HG03378 (cell line): ENCODE measurements around the gene AFDN.

Experiments used
- ATAC-seq: cut with Tn5 transposase; IDR thresholded peaks from one replicate; pipeline ENCODE4 v1.9.1; 2021; ENCODE audit warnings: mild to moderate bottlenecking, moderate library complexity; ENCODE audit not compliant: unreplicated experiment

AFDN gene

DNA sequence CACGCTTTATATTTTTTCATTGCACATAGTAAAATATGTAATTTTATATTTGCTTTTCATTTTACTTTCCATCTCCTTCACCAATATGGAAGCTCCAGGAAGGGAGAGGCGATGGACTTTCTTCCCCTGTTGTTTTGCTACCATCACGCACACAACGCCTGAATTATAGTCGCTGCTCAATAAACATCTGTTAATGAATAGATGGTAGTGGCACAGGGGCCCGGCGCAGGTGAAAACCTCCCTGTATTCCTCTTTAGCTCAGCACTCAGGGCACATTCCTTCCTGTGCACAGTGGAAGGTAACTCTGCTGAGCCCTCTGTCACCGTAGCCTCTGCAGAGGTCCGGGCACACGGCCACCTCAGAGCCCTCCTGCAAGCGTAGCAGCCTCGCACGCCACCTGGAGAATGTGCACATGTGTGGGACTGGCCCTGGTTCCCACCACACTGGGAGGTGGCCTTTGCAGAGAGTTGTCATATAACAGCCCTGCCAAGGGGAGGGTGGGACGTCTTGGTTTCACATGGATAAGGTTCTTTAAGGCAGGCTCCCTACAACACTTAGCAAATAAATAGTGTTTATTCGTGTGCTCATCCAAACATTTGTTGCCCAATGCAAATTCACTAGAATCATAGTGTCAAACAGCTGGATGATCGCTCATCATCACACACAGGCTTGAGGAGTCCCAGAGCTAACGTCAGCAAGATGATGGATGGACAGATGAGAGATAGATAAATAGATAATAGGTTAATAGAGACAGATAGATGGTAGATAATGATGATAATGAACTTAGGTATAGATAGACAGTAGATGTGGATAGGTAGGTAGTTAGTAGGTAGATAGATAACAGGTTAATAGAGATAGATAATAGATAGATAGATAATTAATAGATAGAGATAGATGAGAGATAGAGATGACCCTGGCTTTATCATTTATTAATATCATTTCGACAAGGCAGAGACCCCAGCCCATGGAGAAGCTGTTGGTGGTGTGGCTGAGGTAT, 32.3 kb upstream of the AFDN start:
- no peak for ATAC-seq

DNA sequence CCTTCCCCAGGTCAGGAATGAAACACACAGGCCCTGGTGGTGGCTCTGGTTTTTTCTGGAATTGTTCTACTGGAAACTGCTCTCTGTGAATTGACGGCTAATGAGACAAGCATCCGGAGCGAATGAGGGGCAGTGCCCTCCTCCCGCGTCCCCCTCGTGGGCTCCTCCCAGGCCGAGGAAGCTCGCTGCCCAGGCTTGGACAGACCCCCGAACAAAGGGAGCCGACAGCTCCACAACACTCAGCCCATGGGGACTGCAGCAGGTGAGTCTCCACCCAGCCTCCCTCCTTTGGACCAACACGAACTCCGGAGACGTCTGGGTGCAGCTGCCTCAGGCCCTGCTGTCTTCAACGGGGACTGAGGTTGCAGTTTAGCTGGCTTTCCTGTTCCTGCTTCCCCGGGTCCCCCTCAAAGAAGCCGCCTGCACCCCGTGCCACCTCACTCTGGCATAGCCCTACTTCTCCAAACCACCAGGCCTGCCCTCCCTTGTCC, 31.3 kb upstream of the AFDN start:
- no peak for ATAC-seq

DNA sequence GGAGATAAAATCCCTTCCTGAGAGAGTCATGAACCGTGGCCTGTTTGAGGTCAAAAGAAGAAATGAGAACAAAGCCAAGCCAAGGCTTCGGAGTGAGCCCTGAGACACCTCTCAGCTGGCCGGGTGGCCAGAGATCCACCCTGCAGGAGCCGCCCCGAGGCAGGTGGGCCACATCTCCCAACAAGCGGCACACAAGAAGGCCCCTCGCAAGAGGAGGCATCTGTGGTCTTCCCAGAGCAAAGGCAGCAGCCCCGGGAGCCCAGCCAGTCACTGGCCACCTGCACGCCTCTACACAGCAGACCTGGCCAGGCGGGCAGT, 30.9 kb upstream of the AFDN start:
- no peak for ATAC-seq

DNA sequence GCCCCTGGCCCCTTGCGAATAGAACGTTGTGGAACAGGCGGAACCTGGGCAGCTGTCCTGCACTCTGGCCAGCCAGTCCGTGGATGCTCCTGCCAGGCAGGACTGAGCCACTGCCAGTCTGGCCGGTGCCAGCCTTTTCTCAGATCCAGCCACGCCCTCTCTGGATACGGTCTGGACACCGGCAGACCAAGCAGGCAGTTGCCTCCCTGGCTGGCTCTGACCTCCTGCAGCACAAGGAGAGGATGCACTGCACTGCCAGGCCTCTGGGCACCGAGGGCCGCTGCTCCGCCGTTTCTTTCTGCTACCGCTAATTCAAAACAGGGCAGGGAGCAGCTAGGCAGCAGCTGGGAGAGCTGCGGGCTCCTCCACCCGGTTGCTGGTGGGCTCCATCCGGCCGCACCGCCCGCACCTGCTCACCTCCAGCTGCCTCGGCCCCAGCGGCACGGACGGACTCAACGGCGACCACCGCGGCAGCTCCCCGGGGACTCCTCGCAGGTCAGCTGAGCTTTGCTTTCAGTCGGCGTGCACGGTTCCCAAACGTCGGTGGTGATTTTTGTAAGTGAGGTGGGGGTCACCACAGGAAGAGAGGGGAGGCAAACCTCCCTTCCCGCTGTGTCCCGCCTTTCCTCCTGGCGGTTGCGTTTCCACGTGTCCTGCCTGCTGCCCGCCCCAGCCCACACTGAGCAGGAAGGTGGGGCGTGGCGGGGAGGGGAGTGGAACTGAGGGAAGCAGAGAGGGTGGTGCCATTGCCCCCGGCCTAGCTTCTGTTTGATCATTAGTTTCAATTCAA, 30.3 kb upstream of the AFDN start:
- ATAC-seq, result no peak

DNA sequence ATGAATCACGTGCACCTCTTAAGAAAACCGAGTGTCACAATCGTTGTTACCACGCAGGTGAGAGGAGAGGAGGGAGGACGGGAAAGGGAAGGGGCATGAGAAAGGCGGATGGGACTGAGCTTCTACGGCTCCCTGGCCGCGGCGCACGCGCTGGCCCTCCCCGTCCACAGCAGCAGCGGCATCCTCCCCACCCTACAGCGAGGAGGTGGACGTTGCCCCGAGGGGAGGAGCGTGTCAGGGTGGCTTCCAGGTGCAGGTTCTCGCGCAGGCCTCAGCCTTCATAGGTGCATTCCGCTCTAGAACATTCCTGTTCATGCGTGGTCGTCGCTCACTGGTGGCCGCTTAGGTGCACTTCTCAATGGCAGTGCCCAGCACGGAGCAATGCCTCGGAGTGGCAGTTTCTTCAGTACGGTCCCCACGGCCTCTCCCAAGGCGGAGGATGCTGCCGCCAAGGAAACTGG, 29.7 kb upstream of the AFDN start:
- ATAC-seq, result no peak

DNA sequence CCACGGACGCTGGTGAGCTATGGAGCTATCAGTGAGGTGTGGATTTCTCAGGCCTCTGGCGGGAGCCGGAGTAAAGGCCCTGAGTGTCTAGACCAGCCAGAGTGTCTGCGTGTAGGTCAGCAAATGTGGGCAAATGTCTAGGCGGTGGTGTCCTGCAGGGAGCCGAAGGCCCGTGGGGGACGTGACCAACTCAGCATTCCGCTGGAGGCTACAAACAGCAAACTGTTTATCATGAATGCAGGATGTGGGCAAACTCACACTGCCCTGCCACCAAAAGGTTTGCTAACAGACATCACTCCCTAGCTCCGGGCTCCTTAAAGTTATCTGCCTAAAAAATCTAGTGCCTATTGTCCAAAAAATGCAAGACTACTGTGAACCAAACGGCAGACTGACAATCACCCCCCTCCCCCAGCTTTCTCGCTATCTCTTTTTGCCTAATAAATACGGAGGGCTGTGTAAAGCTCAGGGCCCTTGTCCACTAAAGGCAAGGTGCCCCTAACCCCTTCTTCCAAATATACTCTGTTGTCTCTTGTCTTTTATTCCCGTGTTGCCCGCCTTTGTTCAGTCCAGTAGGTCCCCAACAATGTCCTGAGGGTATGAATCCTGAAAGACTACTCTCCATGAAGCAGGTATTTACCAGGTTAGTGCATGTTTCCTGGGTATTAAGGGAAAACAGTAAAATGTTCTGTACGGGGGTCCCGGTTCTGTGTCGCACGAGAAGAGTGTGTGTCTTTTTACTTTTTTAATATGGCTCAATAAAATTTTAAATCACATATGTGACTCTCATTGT, 29.0 kb upstream of the AFDN start:
- no peak for ATAC-seq

DNA sequence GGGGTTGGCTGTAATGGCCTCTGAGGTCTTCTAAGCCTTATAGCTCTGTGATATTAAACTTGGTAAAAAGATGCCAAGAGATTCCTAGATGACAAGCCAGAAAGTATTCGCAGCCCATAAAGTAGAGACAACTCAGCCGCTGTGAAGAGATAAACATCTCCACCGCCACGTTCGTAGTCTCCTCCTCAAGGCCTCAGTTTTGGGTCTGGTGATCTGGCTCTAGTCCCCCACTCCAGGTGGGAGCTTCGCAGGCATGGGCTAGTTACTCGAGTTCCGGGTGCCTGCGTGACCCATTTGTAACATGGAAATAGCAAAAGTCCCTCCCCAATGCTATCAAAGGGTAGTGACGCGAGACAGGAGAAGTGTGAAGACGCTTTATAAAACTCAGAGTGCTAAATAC, 28.3 kb upstream of the AFDN start:
- no peak for ATAC-seq

DNA sequence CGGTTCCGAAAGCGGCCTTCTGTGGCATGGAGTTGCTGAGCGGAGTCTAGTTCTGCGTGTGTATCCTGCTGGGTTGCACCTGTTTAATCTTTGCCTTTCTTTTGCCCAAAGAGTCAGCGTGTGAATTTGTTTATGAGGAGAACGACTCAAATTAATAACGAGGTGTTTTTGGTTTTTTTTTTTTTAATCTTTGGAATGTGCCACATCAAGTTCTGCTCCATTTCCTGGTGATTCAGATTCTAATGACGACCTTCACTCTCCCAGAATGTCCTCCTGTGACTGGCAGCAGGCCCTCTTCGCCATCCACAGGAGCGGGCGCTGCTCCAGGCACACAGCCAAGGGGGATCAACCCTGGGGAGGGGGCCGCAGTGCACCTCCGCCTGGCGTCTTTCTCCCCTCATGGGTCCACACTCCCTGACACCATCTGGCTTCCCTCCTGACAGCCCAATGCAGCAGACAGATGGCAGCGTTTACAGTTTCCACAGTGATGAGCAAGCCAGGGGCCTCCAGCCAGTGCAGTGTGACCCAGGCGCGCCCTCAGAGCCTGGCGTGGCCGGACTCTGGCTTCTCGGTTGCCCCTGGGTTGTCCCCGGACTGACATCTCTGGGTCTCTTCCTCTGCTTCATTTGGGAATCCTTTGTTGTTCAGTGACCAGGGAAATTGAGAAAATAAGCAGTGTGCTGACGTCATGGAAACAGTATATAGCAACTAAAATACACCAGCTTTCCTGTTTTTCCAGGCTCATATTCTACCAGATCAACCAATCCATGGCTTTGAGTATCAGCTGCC, 27.5 kb upstream of the AFDN start:
- no peak for ATAC-seq

DNA sequence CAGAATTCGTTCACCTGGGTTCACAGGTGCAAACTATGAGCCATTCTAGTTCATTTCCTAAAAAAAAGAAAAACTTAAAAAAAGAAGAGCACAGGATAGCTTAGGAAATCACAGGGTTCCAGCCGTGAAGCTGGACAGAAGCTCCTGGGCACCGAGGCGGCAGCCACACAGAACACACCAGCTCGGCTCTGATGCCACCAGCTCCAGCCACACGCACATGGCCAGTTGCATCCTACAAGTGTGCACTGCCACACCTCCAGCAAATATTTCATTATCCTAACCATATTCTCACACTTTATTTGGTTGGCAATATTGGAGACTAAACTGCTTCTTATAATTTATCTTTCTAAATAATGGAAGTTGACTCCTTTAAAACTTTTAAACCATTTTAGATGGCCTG, 26.2 kb upstream of the AFDN start:
- ATAC-seq, result no peak

DNA sequence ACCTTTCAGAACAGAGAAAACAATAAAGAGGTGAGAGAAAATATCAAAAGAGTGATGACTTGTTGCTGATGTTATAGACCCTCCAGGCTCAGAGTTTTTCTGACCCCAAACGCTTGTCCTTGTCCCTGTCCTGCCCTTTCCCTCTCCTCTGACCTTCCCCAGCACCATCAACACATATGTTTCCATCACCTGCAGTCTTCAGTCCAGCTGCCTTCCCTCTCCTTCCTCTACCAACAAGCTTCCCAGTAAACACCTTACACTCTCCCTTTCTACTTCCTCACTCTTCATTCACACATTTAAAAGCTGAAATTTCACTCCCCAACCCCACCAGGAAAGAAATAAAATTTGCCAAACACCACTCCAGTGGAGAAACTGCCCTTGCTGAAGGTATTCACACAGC, 25.4 kb upstream of the AFDN start:
- ATAC-seq, result no peak

DNA sequence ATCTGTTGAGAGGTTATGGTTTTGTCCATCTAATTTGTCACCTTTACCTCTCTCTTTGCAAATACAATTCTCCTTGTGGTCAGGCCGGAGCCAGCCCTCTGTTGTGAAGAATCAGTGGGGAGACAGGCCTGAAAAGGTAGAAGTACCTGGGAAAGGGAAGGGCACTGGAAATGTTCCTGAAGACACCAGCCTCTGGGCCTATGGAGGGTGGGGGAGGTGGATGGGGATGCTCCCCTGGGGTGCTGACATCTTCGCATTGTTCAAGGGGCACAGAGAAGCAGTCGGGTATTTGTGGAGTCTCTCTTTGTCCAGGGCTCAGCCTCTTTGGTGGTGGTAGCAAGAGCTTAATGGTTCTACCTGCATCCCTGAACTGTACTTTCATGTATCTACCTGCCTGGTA, 24.4 kb upstream of the AFDN start:
- no peak for ATAC-seq

DNA sequence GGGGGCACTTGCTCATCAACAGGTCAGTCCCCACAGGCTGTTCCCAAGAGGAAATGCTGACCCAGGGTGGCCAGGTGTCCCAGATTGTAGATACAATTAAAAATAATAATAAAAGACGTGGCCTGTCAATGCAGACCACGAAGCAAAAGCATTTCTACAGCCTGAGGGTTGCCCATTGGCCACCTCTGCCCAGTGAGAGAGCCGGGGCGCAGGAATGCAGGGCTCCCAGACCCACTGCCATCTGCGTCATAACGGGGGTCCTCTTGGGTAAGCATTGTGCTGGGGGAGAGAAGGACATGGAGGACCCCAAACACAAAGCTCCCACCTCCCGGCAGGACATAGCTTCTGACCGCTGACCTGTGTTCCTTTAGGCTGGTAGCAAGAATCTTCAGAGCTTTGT, 22.9 kb upstream of the AFDN start:
- no peak for ATAC-seq

DNA sequence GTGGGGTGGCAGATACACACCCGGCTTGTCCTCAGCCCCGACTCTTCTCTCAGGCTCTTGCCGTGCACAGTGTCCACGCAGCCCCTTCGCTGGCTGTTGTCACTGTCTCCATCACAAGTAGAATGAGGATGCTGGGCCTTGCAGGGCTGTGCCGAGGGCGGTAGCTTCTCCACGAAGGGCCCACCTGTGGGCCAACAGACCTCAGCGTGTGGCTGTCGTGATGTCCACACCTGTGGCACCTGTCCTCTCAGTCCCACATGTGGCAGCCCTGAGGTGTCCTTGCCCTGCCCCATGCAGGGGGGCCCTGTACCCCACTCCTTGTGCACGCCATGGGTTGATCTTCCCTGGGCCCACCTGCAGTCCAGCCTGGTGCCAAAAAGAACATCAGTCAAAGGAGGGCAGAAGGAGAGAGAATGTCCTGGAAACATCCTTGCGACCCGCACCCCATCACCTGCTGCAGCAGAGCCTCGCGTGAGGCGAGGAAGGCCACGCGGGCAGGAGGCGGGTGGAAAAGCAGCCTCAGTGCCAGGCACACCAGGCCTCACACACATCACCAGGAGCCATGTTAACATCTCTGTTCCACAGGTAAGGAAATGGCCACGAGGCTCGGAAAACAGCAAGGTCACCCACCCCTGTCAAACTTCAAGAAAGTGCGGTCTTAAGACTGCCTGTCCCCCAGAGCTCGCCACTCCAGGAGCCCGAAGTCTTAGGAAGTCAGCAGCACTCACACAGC, 22.3 kb upstream of the AFDN start:
- no peak for ATAC-seq

DNA sequence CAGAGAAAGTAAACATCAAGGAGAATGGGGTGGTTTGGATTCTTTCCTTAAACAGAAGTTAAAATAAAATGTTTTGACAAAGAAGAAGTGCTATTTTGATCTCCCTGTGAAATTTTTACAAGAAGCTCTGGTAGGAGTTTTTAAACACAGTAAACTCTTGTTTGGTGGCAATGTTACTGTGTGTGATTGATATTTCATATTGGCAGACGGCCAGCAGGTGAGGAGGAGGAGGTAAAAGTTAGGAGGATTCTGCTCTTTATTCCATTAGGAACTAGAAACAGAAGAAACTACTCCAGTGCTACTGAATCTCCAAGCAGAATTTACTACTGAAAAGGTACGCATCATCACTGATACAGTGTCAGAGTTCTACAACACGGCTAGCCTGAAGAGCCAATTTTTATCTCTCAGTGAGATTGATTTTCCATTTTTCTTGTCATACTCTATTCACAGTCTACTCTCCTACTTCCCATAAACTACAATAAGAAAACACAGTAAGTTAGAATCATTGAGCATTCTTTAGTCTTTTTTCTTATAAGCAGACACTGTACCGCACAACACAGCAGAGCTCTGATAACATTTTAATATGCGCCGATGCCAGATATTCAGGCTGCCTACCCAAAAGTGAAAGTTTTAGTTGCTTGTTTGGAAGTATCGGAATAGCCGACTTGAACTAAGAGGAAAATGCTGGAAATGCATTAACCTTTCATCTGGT, 21.2 kb upstream of the AFDN start:
- ATAC-seq, result no peak

DNA sequence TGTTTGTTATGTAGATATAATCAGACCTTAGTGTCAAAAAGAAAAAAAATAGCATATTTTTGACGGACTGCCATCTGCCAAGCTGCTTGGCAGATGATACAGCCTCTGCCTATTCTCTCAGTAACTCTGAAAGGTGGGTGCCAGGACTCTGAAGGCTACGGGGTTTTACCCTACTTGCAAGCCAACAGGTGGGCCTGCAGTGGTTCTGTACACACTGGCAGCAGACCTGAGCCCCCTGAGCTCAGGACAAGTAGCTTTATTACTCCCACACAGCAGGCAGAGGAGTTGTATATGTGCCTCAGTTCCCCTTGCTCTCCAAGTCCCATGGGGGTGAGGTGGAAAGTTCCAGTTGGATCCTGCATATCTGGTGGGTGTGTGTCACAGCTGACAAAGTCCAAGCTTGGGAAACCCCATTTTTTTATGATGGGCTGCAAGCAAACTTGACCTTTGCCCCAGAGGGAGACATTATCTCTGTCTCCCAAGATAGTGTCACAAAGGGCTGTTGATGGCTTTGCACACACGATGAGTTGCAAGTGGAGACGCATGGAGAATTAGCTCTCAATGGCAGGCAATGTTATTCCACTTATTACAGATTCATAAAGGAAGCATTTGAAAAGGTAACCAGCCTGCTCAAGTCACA, 20.5 kb upstream of the AFDN start:
- ATAC-seq, result no peak

DNA sequence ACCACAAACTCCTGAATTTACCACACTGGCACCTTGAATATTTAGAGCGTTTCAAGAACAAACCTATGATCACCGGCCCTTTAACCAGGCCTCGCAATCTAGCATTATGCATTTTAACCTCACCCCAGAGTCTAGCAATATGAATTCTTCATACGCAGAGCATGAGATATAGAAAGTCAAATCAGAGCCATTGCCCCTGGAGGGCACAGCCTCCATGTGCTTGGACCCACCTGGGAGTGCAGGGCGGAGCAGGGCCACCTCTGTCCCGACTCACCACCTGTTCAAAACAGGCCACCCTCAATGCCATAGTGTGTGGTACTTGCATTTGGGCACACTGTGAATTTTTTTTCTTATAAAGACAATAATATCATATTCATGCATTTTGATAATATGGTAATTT, 19.5 kb upstream of the AFDN start:
- ATAC-seq, result no peak

DNA sequence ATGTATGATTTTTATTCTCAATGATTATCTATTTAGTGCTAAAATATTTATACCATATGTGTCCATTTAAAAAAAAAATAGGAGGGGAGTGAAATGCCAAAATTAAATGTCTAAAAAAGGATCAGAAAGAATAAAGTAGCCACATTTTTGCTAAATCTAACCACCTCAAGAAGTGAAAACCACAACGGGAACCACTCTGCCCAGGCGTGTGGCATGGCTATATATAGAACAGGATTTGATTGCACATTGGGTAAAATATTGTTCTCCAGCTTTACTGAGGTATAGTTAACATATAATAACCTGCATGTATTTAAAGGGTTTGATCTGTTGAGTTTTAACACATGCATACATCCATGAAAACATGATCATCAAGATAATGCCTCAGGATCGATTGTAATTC, 19.0 kb upstream of the AFDN start:
- ATAC-seq, result no peak

DNA sequence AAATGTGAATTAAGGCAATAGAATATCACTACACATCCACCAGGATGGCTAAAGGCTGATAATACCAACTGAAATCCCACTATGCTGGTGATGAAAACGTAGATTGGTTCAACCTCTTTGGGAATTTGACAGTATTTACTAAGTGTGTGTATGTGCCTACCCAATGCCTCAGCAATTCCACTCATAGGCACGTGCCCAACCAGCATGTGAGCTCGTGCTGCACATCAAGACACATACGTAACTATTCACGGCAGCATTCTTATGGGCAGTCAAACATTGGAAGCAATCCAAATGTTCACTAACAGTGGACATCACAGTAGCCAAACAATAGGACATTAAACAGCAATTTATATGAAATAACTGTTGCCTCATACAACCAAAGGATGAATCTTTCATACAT, 15.7 kb upstream of the AFDN start:
- ATAC-seq, result no peak
